NCI-H146 treated with DMSO at 0.1 percent for 48 hours (cell line): Measurements from ENCODE around the gene AGAP3.
A peak's percentile ranks its signal among the peaks of the same experiment; 100 is the strongest.

Experiments used
- DNase-seq: peaks from one replicate; lab custom pipeline; 2025; ENCODE audit not compliant: unreplicated experiment; lab: John Stamatoyannopoulos, UW

AGAP3 gene

DNA sequence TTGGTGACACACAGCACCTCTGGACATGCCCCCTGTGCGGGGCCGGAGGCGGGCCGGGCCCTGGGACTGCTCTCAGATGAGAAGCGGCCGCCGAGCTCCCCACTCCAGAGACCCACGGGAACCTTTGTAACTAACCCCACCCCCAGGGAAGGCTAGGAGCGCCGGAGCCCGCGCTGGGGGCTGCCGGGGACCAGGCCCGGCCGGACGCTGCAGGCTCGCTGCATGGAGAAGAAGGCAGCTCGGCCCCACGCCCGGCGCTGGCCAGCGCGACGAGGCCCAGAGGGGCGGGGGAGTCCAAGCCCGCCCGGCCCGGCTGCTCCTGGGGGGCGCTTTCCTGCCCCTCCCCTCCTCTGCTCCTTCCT lies 36.5 kb downstream of the AGAP3 start:
- no peak for DNase-seq

- no peak for DNase-seq
Observed at GRCh38 chr7:151123158-151123821, 37.0 kb downstream of the AGAP3 start.

DNA sequence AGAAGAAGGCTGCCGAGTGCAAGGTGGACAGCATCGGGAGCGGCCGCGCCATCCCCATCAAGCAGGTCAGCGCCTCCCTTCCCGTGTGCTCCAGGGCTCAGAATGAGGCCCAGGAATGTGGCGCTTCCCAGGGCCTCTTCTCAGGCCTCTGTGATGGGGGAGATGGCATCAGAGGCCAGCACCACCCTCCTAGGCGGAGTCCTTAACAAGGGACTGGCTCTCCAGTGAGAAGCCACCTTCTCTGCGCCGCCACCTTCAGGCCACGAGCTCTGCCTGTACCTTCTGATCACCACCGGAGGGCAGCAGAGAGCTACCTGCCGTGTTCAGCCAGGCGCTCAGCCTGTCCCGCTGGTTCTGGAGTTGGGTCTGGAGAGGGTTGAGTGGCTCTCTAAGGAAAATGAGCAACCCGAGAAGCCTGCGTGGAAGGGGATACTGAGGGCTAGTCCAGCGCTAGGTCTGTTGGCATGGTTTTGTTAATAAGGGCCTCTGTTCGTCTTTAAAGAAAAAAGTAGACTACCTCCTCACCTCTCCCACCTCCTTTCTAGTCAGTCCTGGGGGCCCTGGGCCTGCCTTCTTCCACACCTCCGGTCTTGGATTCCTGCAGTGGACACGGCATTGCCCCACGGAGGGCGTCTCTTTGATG lies 37.7 kb downstream of the AGAP3 start:
- DNase-seq = peak; percentile 44

- DNase-seq = no peak
Observed at GRCh38 chr7:151124481-151124880, 38.2 kb downstream of the AGAP3 start.

DNA sequence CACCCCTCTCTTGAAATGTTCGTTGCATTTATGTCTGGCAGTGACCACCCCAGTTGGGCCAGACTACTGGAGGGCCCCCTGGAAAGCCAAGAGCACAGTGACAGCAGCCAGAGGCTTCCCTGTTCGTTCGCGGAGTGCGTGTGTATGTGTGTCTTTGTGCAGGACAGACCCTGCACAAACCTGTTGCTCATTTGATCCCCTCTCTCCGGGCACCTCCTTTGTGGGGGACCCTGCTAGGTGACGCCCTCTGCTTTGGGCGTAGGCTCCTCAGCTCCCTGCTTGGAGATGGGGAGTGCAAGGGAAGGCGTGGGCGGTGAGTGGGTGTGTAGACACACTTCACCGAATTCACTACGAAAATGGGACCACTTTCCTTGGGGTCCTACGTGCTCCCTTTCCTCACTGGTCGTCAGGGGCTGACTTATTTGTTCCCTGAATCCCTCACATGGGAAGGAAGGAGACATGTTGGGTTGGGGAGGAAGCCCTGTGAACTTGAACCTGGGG lies 38.7 kb downstream of the AGAP3 start:
- DNase-seq = no peak

DNA sequence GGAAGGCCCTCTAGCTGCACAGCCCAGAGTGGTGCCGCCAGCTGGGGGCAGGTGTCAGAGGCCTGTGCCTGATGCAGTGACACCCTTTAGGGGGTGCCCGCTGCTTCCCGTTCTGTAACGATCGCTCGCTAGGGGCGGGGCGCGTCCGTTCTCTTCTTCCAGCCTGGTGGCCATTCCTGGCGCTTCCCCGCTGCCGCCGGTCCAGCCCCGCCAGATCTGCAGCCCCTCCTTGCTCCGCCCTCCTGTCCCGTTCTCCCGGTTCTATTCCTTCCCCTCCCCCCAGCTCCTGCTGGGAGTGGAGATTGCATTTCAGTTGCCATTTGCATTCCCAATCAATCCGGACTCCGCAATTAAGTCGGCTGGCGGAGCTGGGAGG lies 39.2 kb downstream of the AGAP3 start:
- no peak for DNase-seq

DNA sequence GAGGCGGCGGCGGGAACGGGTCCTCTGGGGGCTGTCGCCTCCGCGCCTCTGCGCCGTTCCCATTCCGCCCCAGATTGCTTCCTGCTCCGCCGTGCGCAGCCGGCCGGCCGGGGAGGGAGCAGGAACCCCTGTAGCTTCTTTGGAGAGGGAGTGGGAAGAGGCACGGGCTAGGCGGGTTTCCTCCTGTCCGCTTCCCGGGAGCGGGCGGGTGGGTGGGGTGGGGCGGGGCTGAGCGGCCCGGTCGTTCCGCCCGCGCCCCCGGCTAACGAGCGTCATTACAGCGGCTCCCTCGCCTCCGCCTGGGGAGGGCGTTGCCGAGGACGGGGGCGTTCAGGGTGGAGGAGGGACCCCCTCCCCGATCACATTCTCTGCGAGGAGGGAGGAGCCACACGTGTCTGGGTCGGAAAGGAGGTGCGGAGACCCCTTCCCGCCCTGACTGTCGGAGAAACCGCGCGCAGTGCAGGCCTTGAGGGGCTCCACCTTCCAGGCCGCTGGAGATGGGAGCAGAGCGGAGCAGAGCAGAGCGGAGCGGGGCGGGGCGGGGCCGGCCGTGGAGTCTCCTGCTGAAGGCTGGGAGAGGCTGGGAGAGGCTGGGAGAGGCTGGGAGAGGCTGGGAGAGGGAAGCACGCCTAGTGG lies 39.7 kb downstream of the AGAP3 start:
- DNase-seq = no peak

GRCh38 chr7:151126491-151127137 lies 40.3 kb downstream of the AGAP3 start:
- DNase-seq = no peak

GRCh38 chr7:151128144-151128543 lies 41.9 kb downstream of the AGAP3 start:
- no peak for DNase-seq

DNA sequence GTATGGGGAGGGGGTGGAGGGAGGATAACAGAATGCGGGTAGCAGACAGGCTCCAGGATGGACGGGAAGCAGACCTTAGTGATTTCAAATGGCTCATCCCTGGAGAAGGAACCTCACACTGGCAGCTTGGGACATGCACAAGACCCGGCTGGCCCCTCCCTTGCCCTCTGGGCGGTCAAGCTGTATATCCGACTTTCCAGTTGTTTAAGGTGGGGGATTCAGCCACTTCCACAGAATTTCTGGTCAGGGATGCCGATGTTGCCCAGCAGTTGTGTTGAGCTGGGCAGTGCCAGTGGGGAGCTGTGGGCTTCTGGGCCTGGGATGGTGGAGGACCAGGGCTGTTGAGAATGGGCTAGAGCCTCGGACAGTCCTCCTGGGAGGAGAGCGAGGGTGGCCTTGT lies 42.4 kb downstream of the AGAP3 start:
- no peak for DNase-seq

DNA sequence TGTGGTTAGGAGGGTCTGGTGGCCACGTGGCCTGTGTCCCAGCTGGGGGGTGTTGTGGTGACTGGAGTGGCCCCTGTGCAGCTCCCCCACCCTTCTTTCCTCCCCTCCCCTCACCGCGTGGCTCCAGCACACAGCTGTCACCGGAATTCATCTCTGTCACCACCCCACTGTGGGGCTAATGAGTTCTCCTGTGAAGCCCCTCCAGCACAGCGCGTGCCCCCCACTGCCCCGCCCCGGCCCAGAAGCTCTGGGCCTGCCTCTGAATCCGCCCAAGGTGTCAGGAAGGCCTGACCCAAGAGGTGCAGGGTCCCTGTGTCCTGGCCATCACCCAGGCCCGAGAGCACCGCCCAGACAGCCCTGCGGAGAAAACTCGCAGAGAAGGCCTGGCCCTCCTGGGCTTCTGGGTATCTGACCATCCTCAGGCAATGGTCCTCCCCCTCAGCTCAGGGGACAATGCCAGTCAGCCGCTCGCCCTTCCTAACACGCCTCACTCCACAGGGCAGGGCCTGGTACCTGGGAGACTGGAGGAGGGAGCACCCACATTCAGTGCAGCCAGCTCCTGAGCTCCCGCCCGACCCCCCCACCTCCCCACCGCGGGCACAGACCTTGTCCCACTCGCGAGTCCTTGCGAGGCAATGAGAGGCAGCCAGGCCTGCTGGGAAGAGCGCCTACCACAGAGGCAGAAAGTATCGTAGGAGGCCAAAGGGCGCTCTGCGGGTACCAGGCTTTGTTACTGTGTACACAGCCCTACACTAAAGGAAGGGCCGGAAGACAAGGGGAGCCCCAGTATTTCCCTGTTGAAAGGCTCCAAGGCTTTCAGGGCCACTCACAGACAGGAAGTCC lies 43.1 kb downstream of the AGAP3 start:
- no peak for DNase-seq

DNA sequence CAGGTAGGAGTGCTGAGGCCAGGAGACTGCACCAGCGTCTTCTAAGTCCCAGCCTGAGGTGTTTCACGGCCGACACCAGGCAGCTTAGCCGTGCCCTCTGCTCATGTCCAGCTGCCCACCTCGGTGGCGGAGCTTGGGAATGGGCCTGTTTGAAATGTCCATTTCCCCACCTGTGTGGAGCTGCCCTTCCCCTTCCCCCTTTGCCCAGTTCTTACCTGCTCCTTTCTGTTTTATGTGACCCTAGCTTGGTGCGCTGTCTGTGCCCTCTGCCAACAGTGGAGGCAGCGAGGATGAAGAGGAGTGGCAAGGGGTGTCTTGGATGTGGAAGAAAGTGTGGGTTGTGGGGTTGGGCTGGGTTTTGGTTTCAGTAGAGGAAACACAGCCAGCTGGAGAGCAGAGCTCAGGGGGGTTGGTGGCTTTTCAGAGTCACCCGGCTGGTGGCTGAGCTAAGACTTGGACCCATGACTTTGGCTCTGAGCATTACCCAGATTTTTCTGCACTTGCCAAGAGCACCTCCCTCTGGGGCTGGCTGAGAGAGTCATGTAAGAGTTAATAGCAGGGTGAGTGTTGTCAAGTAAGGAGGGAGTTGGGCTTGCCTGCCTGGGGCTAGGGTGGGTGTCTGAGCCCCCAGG lies 43.8 kb downstream of the AGAP3 start:
- no peak for DNase-seq

- DNase-seq = no peak
Observed at GRCh38 chr7:151130741-151131157, 44.5 kb downstream of the AGAP3 start.

- DNase-seq = no peak
Observed at GRCh38 chr7:151131224-151131591, 44.9 kb downstream of the AGAP3 start.

DNA sequence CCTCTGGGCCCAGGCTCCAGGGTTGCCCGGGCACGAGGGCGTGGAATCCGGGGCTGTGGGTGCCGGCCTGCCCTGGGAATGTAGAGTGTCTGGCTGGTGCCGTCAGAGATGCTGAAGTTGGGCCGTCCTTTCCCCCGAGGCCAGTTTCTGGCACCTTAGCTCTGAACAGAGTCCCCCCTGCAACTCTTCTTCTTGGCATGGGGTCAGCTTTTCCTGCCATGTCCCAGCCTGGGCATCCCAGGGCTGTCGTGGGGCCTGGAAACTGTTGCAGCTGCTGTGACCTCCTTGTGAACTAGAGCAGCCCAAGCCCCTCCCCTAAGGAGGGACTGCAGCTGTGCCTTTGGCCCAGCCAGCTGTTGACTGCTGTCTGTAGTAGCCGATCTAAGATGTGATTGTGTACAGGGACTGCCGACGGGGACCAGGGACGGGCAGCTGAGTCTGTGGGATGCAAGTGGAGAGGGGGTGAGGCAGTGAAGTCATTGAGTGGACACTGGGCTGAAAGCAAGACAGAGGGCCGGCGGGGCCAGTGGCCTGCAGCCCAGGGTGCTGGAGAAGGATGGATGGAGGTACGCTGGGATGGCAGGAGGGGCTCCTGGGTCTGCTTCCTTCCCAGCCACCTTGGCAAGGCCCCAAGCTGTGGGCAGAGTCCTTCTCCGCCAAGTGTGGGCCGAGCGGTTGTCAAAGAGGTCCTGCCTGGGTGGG lies 45.5 kb downstream of the AGAP3 start:
- DNase-seq = no peak

DNA sequence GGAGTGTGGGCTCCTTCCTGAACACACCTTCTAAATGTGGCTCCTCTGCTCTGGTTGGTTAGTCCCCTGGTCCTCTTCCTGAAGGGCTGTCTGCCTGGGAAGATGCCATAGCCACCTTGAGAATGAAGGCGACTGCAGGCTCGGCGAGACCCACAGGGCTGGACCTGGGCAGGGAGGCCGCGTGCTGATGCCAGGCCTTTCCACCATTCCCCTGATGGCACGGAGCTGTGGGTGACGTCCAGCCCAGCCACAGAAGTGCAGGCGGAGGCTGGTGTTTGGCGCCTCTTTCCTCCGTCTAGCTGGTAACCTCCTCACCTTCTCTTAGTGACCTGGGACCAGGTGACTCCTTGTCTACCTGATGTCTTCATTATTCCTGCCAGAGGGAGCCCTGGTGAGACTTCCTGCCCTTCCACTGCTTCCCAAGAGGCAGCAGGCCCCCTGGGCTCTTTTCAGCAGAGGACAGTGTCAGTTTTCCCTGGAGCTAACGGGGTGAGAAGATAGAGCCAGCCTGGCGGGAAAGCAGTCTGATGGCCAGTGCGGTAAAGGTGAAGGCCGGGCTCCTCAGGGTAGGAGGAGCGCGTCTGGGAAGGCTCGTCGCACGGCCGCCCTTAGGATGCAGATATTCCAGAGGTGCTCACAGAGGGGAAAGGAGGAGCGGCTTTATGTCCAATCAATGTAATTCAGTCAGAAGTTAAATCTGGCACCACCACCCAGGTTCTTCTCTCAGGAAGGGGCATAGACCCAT lies 46.4 kb downstream of the AGAP3 start:
- no peak for DNase-seq

- no peak for DNase-seq
Observed at GRCh38 chr7:151133266-151133985, 47.2 kb downstream of the AGAP3 start.

- no peak for DNase-seq
Observed at GRCh38 chr7:151133986-151134742, 47.9 kb downstream of the AGAP3 start.
